ENCODE measurements around the gene CYP2S1. TPM values are rescaled to one million over a fixed set of nuclear protein-coding genes. Genes with fewer than 3 reads are reported as not detected.
"Not testable (repeated sequence)": the region's sequence is repeated elsewhere in the genome, so short reads cannot be mapped to it uniquely, and the experiment has no call there.

CYP2S1 gene
- total and polyA plus RNA-seq, 2 of the 4 experiments (the other 2 are of a cell fraction) = 0.54 to 2.1 TPM

DNA sequence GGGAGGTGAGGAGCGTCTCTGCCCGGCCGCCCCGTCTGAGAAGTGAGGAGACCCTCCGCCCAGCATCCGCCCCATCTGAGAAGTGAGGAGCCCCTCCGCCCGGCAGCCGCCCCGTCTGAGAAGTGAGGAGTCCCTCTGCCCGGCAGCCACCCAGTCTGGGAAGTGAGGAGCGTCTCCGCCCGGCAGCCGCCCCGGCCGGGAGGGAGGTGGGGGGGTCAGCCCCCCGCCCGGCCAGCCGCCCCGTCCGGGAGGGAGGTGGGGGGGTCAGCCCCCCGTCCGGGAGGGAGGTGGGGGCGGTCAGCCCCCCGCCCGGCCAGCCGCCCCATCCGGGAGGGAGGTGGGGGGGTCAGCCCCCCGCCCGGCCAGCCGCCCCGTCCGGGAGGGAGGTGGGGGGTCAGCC lies 12.8 kb upstream of the CYP2S1 start:
- H3K27ac ChIP-seq (ENCODE audit: insufficient read depth, low read length); H2AFZ ChIP-seq (replicated peaks; ENCODE audit: low read length, poor library complexity); intact Hi-C loops (cut with micrococcal nuclease); H2BK20ac ChIP-seq (ENCODE audit: low read depth, low read length); H2BK120ac ChIP-seq (ENCODE audit: low read depth, low read length); H3K79me1 ChIP-seq (ENCODE audit: low read depth in 1 of 2, low read length in 2 of 2); H3K4ac ChIP-seq (ENCODE audit: low read depth, low read length); H2AK5ac ChIP-seq (ENCODE audit: low read depth, low read length); H3K4me3 ChIP-seq (ENCODE audit: insufficient read depth, low read depth, low read length); H3K9ac ChIP-seq (ENCODE audit: low read depth, low read length); H3K4me2 ChIP-seq (ENCODE audit: low read depth, low read length); DNase-seq; H3K36me3 ChIP-seq (ENCODE audit: control insufficient read depth, insufficient read depth, low read length); H3K14ac ChIP-seq (replicated peaks; ENCODE audit: low read depth, low read length); H2AK9ac ChIP-seq (replicated peaks; ENCODE audit: low read depth, low read length, poor library complexity); H4K5ac ChIP-seq (ENCODE audit: low read depth, low read length); H3K27me3 ChIP-seq (ENCODE audit: control insufficient read depth, insufficient read depth, low read length); BruUV-seq (replicated peaks); H3K18ac ChIP-seq (ENCODE audit: low read depth, low read length); CTCF ChIA-PET; H3K4me1 ChIP-seq (ENCODE audit: control insufficient read depth, insufficient read depth, low read length); H4K20me1 ChIP-seq (ENCODE audit: insufficient read depth, low read length); H3K9me3 ChIP-seq (ENCODE audit: control insufficient read depth, insufficient read depth, low read length); H3K9me1 ChIP-seq (ENCODE audit: insufficient read depth, low read length); dilution Hi-C loops (cut with HindIII; ENCODE audit: low sequenced_read_pairs, unreplicated experiment); H3K23ac ChIP-seq (ENCODE audit: low read depth, low read length); ATAC-seq (ENCODE audit: low read depth); H2BK5ac ChIP-seq (ENCODE audit: low read depth, low read length, poor library complexity, severe bottlenecking); H4K8ac ChIP-seq (ENCODE audit: low read depth in 2 of 2, low read length in 2 of 2); H4K91ac ChIP-seq (ENCODE audit: insufficient read depth, low read depth, low read length); POLR2A ChIA-PET (ENCODE audit: unreplicated experiment); in situ Hi-C loops (cut with MboI; ENCODE audit: low sequenced_read_pairs); H2BK15ac ChIP-seq (ENCODE audit: low read depth, low read length); H3K56ac ChIP-seq (ENCODE audit: extremely low read depth, insufficient read depth, low read length): not testable (repeated sequence)
- no CpG with 5 or more reads among the region's 34 CpGs for WGBS, 2 experiments (ENCODE audit: extremely low coverage in 2 of 2, insufficient read length in 1 of 2)
